Anterior cingulate cortex (tissue), 58 donors: Measurements from ENCODE around the gene GCC1.
"Not testable (repeated sequence)": the region's sequence is repeated elsewhere in the genome, so short reads cannot be mapped to it uniquely, and the experiment has no call there.

Source experiments
- DNase-seq, 58 donors: peaks; one replicate each; lab custom pipeline; 2025; lab: John Stamatoyannopoulos, UW

The GCC1 gene

GRCh38 chr7:127546313-127546712 is 39.1 kb downstream of the GCC1 start:
- DNase-seq: no peak

- no peak for DNase-seq
Measured at GRCh38 chr7:127541548-127541947, 43.8 kb downstream of the GCC1 start.

- not testable (repeated sequence) for DNase-seq
Measured at GRCh38 chr7:127540461-127540860, 44.9 kb downstream of the GCC1 start.

- DNase-seq: no peak
Measured at GRCh38 chr7:127539116-127539515, 46.3 kb downstream of the GCC1 start.

- DNase-seq: peak in 10 of 58 donors; percentile 1 to 9 (median 4)
Measured at GRCh38 chr7:127536741-127537140, 48.7 kb downstream of the GCC1 start.

GRCh38 chr7:127536394-127536691 is 49.1 kb downstream of the GCC1 start:
- DNase-seq: no peak

GRCh38 chr7:127535546-127536393 is 49.6 kb downstream of the GCC1 start:
- no peak for DNase-seq

- DNase-seq: no peak
Measured at GRCh38 chr7:127534636-127535035, 50.8 kb downstream of the GCC1 start.

- DNase-seq: no peak
Measured at GRCh38 chr7:127532736-127533135, 52.7 kb downstream of the GCC1 start.

GRCh38 chr7:127532151-127532550 is 53.2 kb downstream of the GCC1 start:
- no peak for DNase-seq
